Liver (tissue), 9 donors: ENCODE data around the gene CREB3L2. TPM values are rescaled to one million over a fixed set of nuclear protein-coding genes. Genes with fewer than 3 reads are reported as not detected.
"Not testable (repeated sequence)": the region's sequence is repeated elsewhere in the genome, so short reads cannot be mapped to it uniquely, and the experiment has no call there.

Experiments used
- DNase-seq: peaks from one replicate; pipeline ENCODE4 v3.0.0-alpha.2; 2017; ENCODE audit warnings: low spot score
- H3K27ac ChIP-seq, 2 donors: one replicate each; pipeline ENCODE4 v1.7.0; 2013; ENCODE audit warnings: inconsistent platforms in 2 of 2, low read length in 2 of 2, control low read depth in 1 of 2, low read depth in 1 of 2, mild to moderate bottlenecking in 1 of 2
- H3K27me3 ChIP-seq, 4 donors: one replicate each; pipeline versions ENCODE4 v1.6.1 to v1.7.0; 2013; ENCODE audit warnings: low read length in 3 of 4, inconsistent platforms in 1 of 4, mild to moderate bottlenecking in 1 of 4, moderate library complexity in 1 of 4; ENCODE audit not compliant: control insufficient read depth in 4 of 4, insufficient read depth in 4 of 4
- H3K36me3 ChIP-seq, 4 donors: one replicate each; pipeline versions ENCODE4 v1.6.1 to v1.7.0; 2013; ENCODE audit warnings: low read length in 3 of 4, mild to moderate bottlenecking in 3 of 4, low read depth in 1 of 4, moderate library complexity in 1 of 4; ENCODE audit not compliant: control insufficient read depth in 4 of 4, insufficient read depth in 3 of 4
- H3K4me1 ChIP-seq, 4 donors: one replicate each; pipeline versions ENCODE4 v1.6.1 to v1.7.0; 2013; ENCODE audit warnings: low read length in 3 of 4, mild to moderate bottlenecking in 3 of 4, moderate library complexity in 1 of 4; ENCODE audit not compliant: control insufficient read depth in 4 of 4, insufficient read depth in 4 of 4
- H3K4me3 ChIP-seq, 3 donors: one replicate each; pipeline versions ENCODE4 v1.6.1 to v1.7.0; 2013; ENCODE audit warnings: low read length in 3 of 3, control low read depth in 1 of 3, low read depth in 1 of 3, mild to moderate bottlenecking in 1 of 3
- H3K9ac ChIP-seq, 2 donors: one replicate each; pipeline ENCODE4 v1.7.0; 2013; ENCODE audit warnings: low read length in 2 of 2, mild to moderate bottlenecking in 2 of 2, moderate library complexity in 2 of 2, control low read depth in 1 of 2, low read depth in 1 of 2
- H3K9me3 ChIP-seq, 4 donors: one replicate each; pipeline versions ENCODE4 v1.6.1 to v1.7.0; 2013; ENCODE audit warnings: low read length in 3 of 4; ENCODE audit not compliant: control insufficient read depth in 4 of 4
- ATF3 ChIP-seq: IDR thresholded peaks from 2 replicates; pipeline ENCODE4 v1.6.1; 2016; ENCODE audit warnings: antibody characterized with exemption
- CTCF ChIP-seq: fragments of 150-350 bp; IDR thresholded peaks from 2 replicates; pipeline ENCODE4 v1.5.1; 2017; ENCODE audit warnings: improper control_type of control experiment, low read depth, low read length; ENCODE audit not compliant: missing input control
- EGR1 ChIP-seq, 2 donors: IDR thresholded peaks; 2 replicates each; pipeline ENCODE4 v1.6.1; 2016 to 2018; ENCODE audit warnings: antibody characterized with exemption in 2 of 2, low read depth in 2 of 2
- FOXA2 ChIP-seq: IDR thresholded peaks from 2 replicates; pipeline ENCODE4 v1.6.1; 2016; ENCODE audit warnings: antibody characterized with exemption
- HNF4A ChIP-seq, 2 donors: conservative IDR thresholded peaks; 2 replicates each; pipeline ENCODE4 v1.6.1; 2016; ENCODE audit warnings: antibody characterized with exemption in 2 of 2, mild to moderate bottlenecking in 2 of 2
- HNF4G ChIP-seq: IDR thresholded peaks from 2 replicates; pipeline ENCODE4 v1.6.1; 2016; ENCODE audit warnings: antibody characterized with exemption
- JUND ChIP-seq, 2 donors: IDR thresholded peaks; 2 replicates each; pipeline ENCODE4 v1.6.1; 2016; ENCODE audit warnings: antibody characterized with exemption in 2 of 2
- MAX ChIP-seq: IDR thresholded peaks from 2 replicates; pipeline ENCODE4 v1.6.1; 2016; ENCODE audit warnings: antibody characterized with exemption
- RAD21 ChIP-seq, 2 donors: IDR thresholded peaks; 2 replicates each; pipeline ENCODE4 v1.6.1; 2016; ENCODE audit warnings: antibody characterized with exemption in 2 of 2, mild to moderate bottlenecking in 2 of 2
- RXRA ChIP-seq, 2 donors: IDR thresholded peaks; 2 replicates each; pipeline ENCODE4 v1.6.1; 2017 to 2018; ENCODE audit warnings: antibody characterized with exemption in 2 of 2, mild to moderate bottlenecking in 1 of 2
- SP1 ChIP-seq: IDR thresholded peaks from 2 replicates; pipeline ENCODE4 v1.6.1; 2018; ENCODE audit warnings: antibody characterized with exemption, mild to moderate bottlenecking
- TAF1 ChIP-seq: conservative IDR thresholded peaks from 2 replicates; pipeline ENCODE4 v1.6.1; 2016; ENCODE audit warnings: antibody characterized with exemption, mild to moderate bottlenecking
- YY1 ChIP-seq: IDR thresholded peaks from 2 replicates; pipeline ENCODE4 v1.6.1; 2016; ENCODE audit warnings: antibody characterized with exemption, mild to moderate bottlenecking
- WGBS: extraction: QIAGEN DNeasy Blood & Tissue Kit; methylation state at CpG from one replicate; pipeline ENCODE4 v1.1.7; 2013; 5-methylcytosine and 5-hydroxymethylcytosine counted together
- polyA plus RNA-seq, 2 donors: library from polyadenylated mRNA; stranded (reverse) in 1 of 2; unstranded in 1 of 2; fragments of 200-250 nt in 1 of 2; fragments of >200 nt in 1 of 2; fragmentation: Nextera tagmentation in 1 of 2; extraction: Ambion mirVana in 1 of 2; gene quantifications; one replicate each; pipeline versions ENCODE4 v1.2.1 to v1.2.3, GENCODE V29; 2013 to 2015
- total RNA-seq, 2 donors: library from RNA; depleted of rRNA; stranded (reverse); fragments of >200 nt; gene quantifications; one replicate each; pipeline ENCODE4 v1.2.3, GENCODE V29; 2014
- donor health status: healthy.
- donor health status: healthy.
- donor health status: healthy.
- donor health status: healthy.
- donor health status: healthy.

Gene CREB3L2
- total and polyA plus RNA-seq, 4 donors: 6.7 to 16.6 (median 9.9) TPM

GRCh38 chr7:137835486-137836112 is 166.3 kb downstream of the CREB3L2 start (continued):
- no peak for TF ChIP-seq CTCF
- TF ChIP-seq FOXA2: no peak
- no peak for TF ChIP-seq RAD21 (IDR thresholded peaks at IDR 0.05)
- TF ChIP-seq MAX: no peak

GRCh38 chr7:137834552-137834951 is 167.3 kb downstream of the CREB3L2 start:
- Histone ChIP-seq H3K4me1 (peaks cover 0 to 7% (median 2%) of the 10 kb centered on the region in 4 donors), H3K27me3 (no peaks in the 10 kb centered on the region), H3K9me3 (peaks cover 0 to 8% (median 4%) of the 10 kb centered on the region in 4 donors), H3K36me3 (no peaks in the 10 kb centered on the region), H3K27ac (no peak overlapping the region), H3K9ac (no peak overlapping the region), H3K4me3 (no peak overlapping the region)
- WGBS: 100% methylated on average over 1 of the region's 1 CpG
- TF ChIP-seq TAF1 (no peak), ATF3 (no peak), EGR1 (IDR thresholded peaks at IDR 0.05; ENCODE audit: low read depth in 2 of 2) (no peak), MAX (no peak)
- DNase-seq: no peak

GRCh38 chr7:137832990-137833389 is 168.9 kb downstream of the CREB3L2 start:
- not testable (repeated sequence) for H3K9ac ChIP-seq, H3K9me3 ChIP-seq, H3K27me3 ChIP-seq, H3K4me3 ChIP-seq, DNase-seq, H3K36me3 ChIP-seq, H3K27ac ChIP-seq
- peaks cover 0 to 11% (median 3%) of the 10 kb centered on the region in 4 donors for H3K4me1 ChIP-seq
- WGBS: 90% methylated on average over 2 of the region's 2 CpGs

GRCh38 chr7:137832382-137832781 is 169.5 kb downstream of the CREB3L2 start:
- 95% methylated on average over 2 of the region's 2 CpGs for WGBS
- Histone ChIP-seq H3K27me3 (no peaks in the 10 kb centered on the region), H3K9ac (no peak overlapping the region), H3K4me3 (peak overlapping the region in 1 of 3 donors; percentile 5), H3K9me3 (peaks cover 0 to 8% (median 4%) of the 10 kb centered on the region in 4 donors), H3K4me1 (peaks cover 0 to 11% (median 3%) of the 10 kb centered on the region in 4 donors), H3K27ac (no peak overlapping the region), H3K36me3 (no peaks in the 10 kb centered on the region)
- no peak for DNase-seq
- TF ChIP-seq HNF4A (conservative IDR thresholded peaks at IDR 0.05) (no peak), SP1 (no peak), HNF4G (no peak), YY1 (no peak), JUND (IDR thresholded peaks at IDR 0.05) (no peak), RXRA (IDR thresholded peaks at IDR 0.05) (no peak)
